ENCODE data around the gene PSD2. TPM values are rescaled to one million over a fixed set of nuclear protein-coding genes. Genes with fewer than 3 reads are reported as not detected.

The PSD2 gene
- total and polyA plus RNA-seq, 5 donors from 2014 or later, result not detected

DNA sequence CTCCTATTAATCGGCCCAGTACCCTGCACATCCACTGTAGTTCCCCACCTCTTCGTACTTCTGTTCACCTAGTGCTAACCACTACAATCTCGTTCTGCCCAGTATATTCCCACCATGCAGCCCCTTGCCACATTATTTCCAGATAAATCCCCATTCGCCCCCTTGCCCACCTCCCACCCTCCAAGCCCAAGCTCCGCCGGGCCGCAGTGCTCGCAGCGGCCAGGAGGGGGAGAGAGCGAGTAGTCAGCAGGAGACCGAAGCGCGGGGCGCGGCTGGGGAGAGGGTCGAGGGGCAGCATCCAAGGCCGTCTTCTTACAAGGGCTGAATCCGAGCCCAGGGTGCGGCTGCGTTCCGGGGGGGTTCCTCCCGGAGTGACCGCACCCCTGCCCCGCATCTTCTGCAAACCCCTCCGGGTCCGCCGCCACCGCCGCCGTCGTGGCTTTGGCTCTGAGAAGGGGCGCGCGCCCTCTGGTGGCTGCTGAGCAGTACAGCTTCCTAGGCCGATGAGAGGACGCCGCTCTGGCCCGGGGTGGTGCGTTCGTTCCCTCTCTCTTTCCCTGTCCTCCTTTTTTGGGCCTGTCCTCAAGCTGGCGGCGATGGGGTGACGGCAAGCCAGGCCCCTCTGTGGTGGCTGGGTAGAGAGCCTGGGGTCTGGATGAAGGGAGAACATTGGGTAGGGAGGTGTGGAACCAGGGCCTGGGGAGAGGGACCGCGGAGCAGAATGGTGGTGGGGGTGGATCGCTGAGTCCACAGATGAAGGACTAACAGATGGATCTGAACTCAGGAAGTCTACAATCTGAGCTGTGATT, 30.0 kb upstream of the PSD2 start:
- Histone ChIP-seq H3K27ac (ENCODE audit: insufficient read depth, low read length, poor library complexity, severe bottlenecking) (no peak overlapping the region), H3K4me3 (ENCODE audit: low read depth, low read length) (no peak overlapping the region), H3K27me3 (ENCODE audit: control insufficient read depth, insufficient read depth, low read length) (peaks cover 10% of the 10 kb centered on the region), H3K9me3 (ENCODE audit: control insufficient read depth in 2 of 2, low read length in 2 of 2) (no peaks in the 10 kb centered on the region), H3K36me3 (ENCODE audit: control insufficient read depth, insufficient read depth, low read length) (no peaks in the 10 kb centered on the region), H3K4me1 (ENCODE audit: control insufficient read depth, insufficient read depth, low read length, poor library complexity, severe bottlenecking) (peaks cover 18% of the 10 kb centered on the region)
- DNase-seq, result peak; percentile 71 to 87 (median 83)
- H3K9me3 Mint-ChIP-seq, result no peaks in the 10 kb centered on the region
- peak overlapping the region in 1 of 3 donors; percentile 45 for H3K27ac Mint-ChIP-seq
- H3K36me3 Mint-ChIP-seq, result no peaks in the 10 kb centered on the region
- peaks cover 0 to 16% (median 8%) of the 10 kb centered on the region in 4 donors for H3K4me1 Mint-ChIP-seq
- H3K4me3 Mint-ChIP-seq, result peak overlapping the region; percentile 65 to 84 (median 74)
- ATAC-seq (ENCODE audit: low read depth in 2 of 2), result peak; percentile 86 to 88
- H3K27me3 Mint-ChIP-seq, result peaks cover 38% of the 10 kb centered on the region

GRCh38 chr5:139767960-139768359, 27.6 kb upstream of the PSD2 start:
- H3K4me3 Mint-ChIP-seq, result no peak overlapping the region
- no peak for DNase-seq

DNA sequence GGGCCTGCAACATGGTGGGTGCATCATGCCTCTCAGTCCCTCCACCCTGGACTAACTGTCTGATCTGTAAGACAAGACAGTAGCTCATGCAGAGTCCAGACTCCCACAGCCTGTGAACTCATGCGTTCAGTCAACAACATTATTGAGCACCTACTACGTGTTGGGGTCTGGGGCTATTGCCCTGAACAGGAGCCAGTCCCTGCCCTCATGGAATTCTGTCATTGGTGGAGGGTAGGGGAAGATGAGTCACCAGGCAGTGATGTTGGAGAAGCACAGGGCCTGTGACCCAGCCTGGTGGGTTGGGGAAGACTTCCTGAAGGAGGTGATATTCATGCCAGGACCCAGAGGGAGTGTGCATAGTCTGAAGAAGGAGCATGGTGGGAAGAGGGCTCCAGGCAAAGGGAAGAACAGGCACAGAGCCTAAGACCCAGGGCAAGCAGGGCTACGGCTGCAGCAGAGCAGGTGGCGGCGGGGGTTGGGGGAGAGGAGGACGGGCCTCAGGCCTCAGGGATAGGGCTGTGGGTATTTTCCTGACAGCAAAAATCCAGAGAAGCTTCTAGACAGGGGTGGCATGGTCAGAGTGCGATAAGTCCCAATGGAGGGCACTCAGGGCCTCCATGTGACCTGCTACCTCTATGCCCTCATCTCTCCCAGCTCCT, 26.7 kb upstream of the PSD2 start:
- H3K9me3 ChIP-seq (ENCODE audit: control insufficient read depth in 2 of 2, low read length in 2 of 2), result no peaks in the 10 kb centered on the region
- H3K4me3 Mint-ChIP-seq, result no peak overlapping the region
- no peaks in the 10 kb centered on the region for H3K9me3 Mint-ChIP-seq
- no peak overlapping the region for H3K4me3 ChIP-seq (ENCODE audit: low read depth, low read length)
- peaks cover 0 to 16% (median 8%) of the 10 kb centered on the region in 4 donors for H3K4me1 Mint-ChIP-seq
- no peak for ATAC-seq (ENCODE audit: low read depth in 2 of 2)
- DNase-seq, result no peak
- H3K4me1 ChIP-seq (ENCODE audit: control insufficient read depth, insufficient read depth, low read length, poor library complexity, severe bottlenecking), result peaks cover 17% of the 10 kb centered on the region
- no peak overlapping the region for H3K27ac ChIP-seq (ENCODE audit: insufficient read depth, low read length, poor library complexity, severe bottlenecking)
- H3K27me3 Mint-ChIP-seq, result peaks cover 34% of the 10 kb centered on the region
- no peak overlapping the region for H3K27ac Mint-ChIP-seq
- no peaks in the 10 kb centered on the region for H3K36me3 ChIP-seq (ENCODE audit: control insufficient read depth, insufficient read depth, low read length)
- H3K27me3 ChIP-seq (ENCODE audit: control insufficient read depth, insufficient read depth, low read length), result peaks cover 6% of the 10 kb centered on the region
- no peaks in the 10 kb centered on the region for H3K36me3 Mint-ChIP-seq

More at GRCh38 chr5:139767960-139768359, 27.6 kb upstream of the PSD2 start:
- ATAC-seq (ENCODE audit: low read depth in 2 of 2), result no peak
- Histone ChIP-seq H3K9me3 (ENCODE audit: control insufficient read depth in 2 of 2, low read length in 2 of 2) (no peaks in the 10 kb centered on the region), H3K27me3 (ENCODE audit: control insufficient read depth, insufficient read depth, low read length) (peaks cover 10% of the 10 kb centered on the region), H3K4me3 (ENCODE audit: low read depth, low read length) (no peak overlapping the region), H3K4me1 (ENCODE audit: control insufficient read depth, insufficient read depth, low read length, poor library complexity, severe bottlenecking) (peaks cover 18% of the 10 kb centered on the region), H3K27ac (ENCODE audit: insufficient read depth, low read length, poor library complexity, severe bottlenecking) (no peak overlapping the region), H3K36me3 (ENCODE audit: control insufficient read depth, insufficient read depth, low read length) (no peaks in the 10 kb centered on the region)
- peaks cover 0 to 16% (median 8%) of the 10 kb centered on the region in 4 donors for H3K4me1 Mint-ChIP-seq
- H3K27ac Mint-ChIP-seq, result peak overlapping the region in 1 of 3 donors; percentile 15
- H3K36me3 Mint-ChIP-seq, result no peaks in the 10 kb centered on the region
- no peaks in the 10 kb centered on the region for H3K9me3 Mint-ChIP-seq
- H3K27me3 Mint-ChIP-seq, result peaks cover 33% of the 10 kb centered on the region

DNA sequence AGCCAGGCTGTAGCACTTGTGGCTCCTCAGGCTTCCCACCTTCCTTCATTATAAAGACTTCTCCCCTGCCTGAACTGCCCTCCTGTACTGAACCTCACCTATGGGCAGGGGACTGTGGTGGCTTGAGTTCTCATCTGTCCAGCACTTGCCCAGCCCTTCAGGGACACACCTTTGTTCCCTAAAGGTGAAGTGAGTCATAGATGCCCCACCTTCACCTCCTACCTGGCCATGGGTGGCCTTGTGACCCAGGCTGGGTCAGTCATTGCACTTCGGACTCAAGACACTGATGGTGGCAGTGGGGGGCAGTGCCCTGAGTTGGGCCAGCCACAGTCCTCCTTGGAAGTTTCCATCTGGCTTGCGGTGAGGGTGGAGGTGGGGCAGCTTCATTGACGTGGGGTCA, 26.1 kb upstream of the PSD2 start:
- Histone ChIP-seq H3K27ac (ENCODE audit: insufficient read depth, low read length, poor library complexity, severe bottlenecking) (no peak overlapping the region), H3K27me3 (ENCODE audit: control insufficient read depth, insufficient read depth, low read length) (peaks cover 5% of the 10 kb centered on the region), H3K36me3 (ENCODE audit: control insufficient read depth, insufficient read depth, low read length) (no peaks in the 10 kb centered on the region), H3K4me1 (ENCODE audit: control insufficient read depth, insufficient read depth, low read length, poor library complexity, severe bottlenecking) (peaks cover 12% of the 10 kb centered on the region), H3K9me3 (ENCODE audit: control insufficient read depth in 2 of 2, low read length in 2 of 2) (no peaks in the 10 kb centered on the region), H3K4me3 (ENCODE audit: low read depth, low read length) (no peak overlapping the region)
- DNase-seq, result no peak
- Mint-ChIP-seq H3K36me3 (no peaks in the 10 kb centered on the region), H3K27me3 (peaks cover 34% of the 10 kb centered on the region), H3K9me3 (no peaks in the 10 kb centered on the region), H3K27ac (no peak overlapping the region), H3K4me1 (peaks cover 0 to 16% (median 10%) of the 10 kb centered on the region in 4 donors), H3K4me3 (no peak overlapping the region)
- ATAC-seq (ENCODE audit: low read depth in 2 of 2), result no peak

- no peak overlapping the region for H3K27ac ChIP-seq (ENCODE audit: insufficient read depth, low read length, poor library complexity, severe bottlenecking)
- no peak overlapping the region for H3K27ac Mint-ChIP-seq
- peaks cover 2% of the 10 kb centered on the region for H3K4me1 ChIP-seq (ENCODE audit: control insufficient read depth, insufficient read depth, low read length, poor library complexity, severe bottlenecking)
- no peaks in the 10 kb centered on the region for H3K9me3 Mint-ChIP-seq
- no peak for ATAC-seq (ENCODE audit: low read depth in 2 of 2)
- peaks cover 0 to 12% (median 10%) of the 10 kb centered on the region in 4 donors for H3K4me1 Mint-ChIP-seq
- no peak overlapping the region for H3K4me3 ChIP-seq (ENCODE audit: low read depth, low read length)
- no peaks in the 10 kb centered on the region for H3K27me3 ChIP-seq (ENCODE audit: control insufficient read depth, insufficient read depth, low read length)
- DNase-seq, result no peak
- no peaks in the 10 kb centered on the region for H3K9me3 ChIP-seq (ENCODE audit: control insufficient read depth in 2 of 2, low read length in 2 of 2)
- no peaks in the 10 kb centered on the region for H3K36me3 ChIP-seq (ENCODE audit: control insufficient read depth, insufficient read depth, low read length)
- H3K36me3 Mint-ChIP-seq, result no peaks in the 10 kb centered on the region
- peak overlapping the region in 1 of 4 donors; percentile 28 for H3K4me3 Mint-ChIP-seq
- H3K27me3 Mint-ChIP-seq, result peaks cover 35% of the 10 kb centered on the region
Observed at GRCh38 chr5:139770722-139771121, 24.9 kb upstream of the PSD2 start.

- Histone ChIP-seq H3K4me1 (ENCODE audit: control insufficient read depth, insufficient read depth, low read length, poor library complexity, severe bottlenecking) (no peaks in the 10 kb centered on the region), H3K36me3 (ENCODE audit: control insufficient read depth, insufficient read depth, low read length) (no peaks in the 10 kb centered on the region), H3K9me3 (ENCODE audit: control insufficient read depth in 2 of 2, low read length in 2 of 2) (no peaks in the 10 kb centered on the region), H3K27me3 (ENCODE audit: control insufficient read depth, insufficient read depth, low read length) (no peaks in the 10 kb centered on the region), H3K27ac (ENCODE audit: insufficient read depth, low read length, poor library complexity, severe bottlenecking) (no peak overlapping the region), H3K4me3 (ENCODE audit: low read depth, low read length) (no peak overlapping the region)
- Mint-ChIP-seq H3K4me3 (peak overlapping the region in 1 of 4 donors; percentile 29), H3K27ac (no peak overlapping the region), H3K36me3 (no peaks in the 10 kb centered on the region), H3K4me1 (peaks cover 0 to 8% (median 4%) of the 10 kb centered on the region in 4 donors), H3K27me3 (peaks cover 36% of the 10 kb centered on the region), H3K9me3 (no peaks in the 10 kb centered on the region)
- no peak for DNase-seq
- no peak for ATAC-seq (ENCODE audit: low read depth in 2 of 2)
Observed at GRCh38 chr5:139772089-139772791, 23.4 kb upstream of the PSD2 start.

- H3K36me3 ChIP-seq (ENCODE audit: control insufficient read depth, insufficient read depth, low read length), result no peaks in the 10 kb centered on the region
- Mint-ChIP-seq H3K9me3 (no peaks in the 10 kb centered on the region), H3K27me3 (peaks cover 39% of the 10 kb centered on the region), H3K4me3 (no peak overlapping the region), H3K4me1 (peaks cover 0 to 8% (median 4%) of the 10 kb centered on the region in 4 donors), H3K27ac (no peak overlapping the region), H3K36me3 (no peaks in the 10 kb centered on the region)
- H3K4me3 ChIP-seq (ENCODE audit: low read depth, low read length), result no peak overlapping the region
- H3K9me3 ChIP-seq (ENCODE audit: control insufficient read depth in 2 of 2, low read length in 2 of 2), result no peaks in the 10 kb centered on the region
- no peaks in the 10 kb centered on the region for H3K4me1 ChIP-seq (ENCODE audit: control insufficient read depth, insufficient read depth, low read length, poor library complexity, severe bottlenecking)
- DNase-seq, result no peak
- no peak overlapping the region for H3K27ac ChIP-seq (ENCODE audit: insufficient read depth, low read length, poor library complexity, severe bottlenecking)
- no peaks in the 10 kb centered on the region for H3K27me3 ChIP-seq (ENCODE audit: control insufficient read depth, insufficient read depth, low read length)
- no peak for ATAC-seq (ENCODE audit: low read depth in 2 of 2)
Observed at GRCh38 chr5:139772927-139773690, 22.5 kb upstream of the PSD2 start.
